HepG2 (cell line): Measurements from ENCODE around the gene BAZ1B. TPM values are rescaled to one million over a fixed set of nuclear protein-coding genes. Genes with fewer than 3 reads are reported as not detected.

ENCODE experiments used
- ATF7 ChIP-seq, 2 experiments: fragments of 450-650 bp in 1 of 2; sonication (generic) in 1 of 2; formaldehyde crosslinking in 1 of 2; IDR thresholded peaks; 2 replicates each; pipeline versions ENCODE4 v1.4.0 to v1.6.1; 2016 to 2020; ENCODE audit warnings: antibody characterized with exemption in 1 of 2, mild to moderate bottlenecking in 1 of 2, missing genetic modification reagents in 1 of 2
- HDAC1 ChIP-seq: sonication (generic); formaldehyde crosslinking; IDR thresholded peaks from 2 replicates; pipeline ENCODE4 v1.5.1; 2020; ENCODE audit warnings: mild to moderate bottlenecking, missing genetic modification reagents
- HIC2 ChIP-seq: sonication (generic); formaldehyde crosslinking; IDR thresholded peaks from 2 replicates; pipeline ENCODE4 v1.9.0; 2022; ENCODE audit warnings: low read depth, missing genetic modification reagents
- IKZF4 ChIP-seq: sonication (generic); formaldehyde crosslinking; IDR thresholded peaks from 2 replicates; pipeline ENCODE4 v1.5.1; 2020; ENCODE audit warnings: borderline replicate concordance, mild to moderate bottlenecking, low read depth, missing genetic modification reagents; ENCODE audit errors: not compliant biosample characterization
- RAD21 ChIP-seq: fragments of 450-650 bp; formaldehyde crosslinking; IDR thresholded peaks from 2 replicates; pipeline ENCODE4 v1.5.0; 2020; ENCODE audit warnings: mild to moderate bottlenecking
- SYNCRIP ChIP-seq: fragments of 200-400 bp; formaldehyde crosslinking; IDR thresholded peaks from 2 replicates; pipeline ENCODE4 v1.6.1; 2018; ENCODE audit warnings: mild to moderate bottlenecking, low read depth, low read length; ENCODE audit not compliant: insufficient read depth
- XBP1 ChIP-seq: sonication (generic); formaldehyde crosslinking; IDR thresholded peaks from 2 replicates; pipeline ENCODE4 v1.5.0; 2020; ENCODE audit warnings: missing genetic modification reagents
- ZNF770 ChIP-seq: sonication (generic); formaldehyde crosslinking; IDR thresholded peaks from 2 replicates; pipeline ENCODE4 v1.5.0; 2020; ENCODE audit warnings: mild to moderate bottlenecking, missing genetic modification reagents
- polyA plus RNA-seq, 8 experiments: library from polyadenylated mRNA; depleted of rRNA in 3 of 8; stranded (reverse) in 7 of 8; unstranded in 1 of 8; fragments of >200 nt; fragmentation: Illumina TruSeq in 4 of 8; extraction: Trizol in 4 of 8; gene quantifications; 2 replicates each; pipeline versions ENCODE4 v1.2.1 to v1.2.3, GENCODE V29; 2011 to 2016; ENCODE audit warnings: low read depth in 4 of 8, missing spikeins in 1 of 8, mixed read lengths in 1 of 8; ENCODE audit not compliant: insufficient read depth in 1 of 8
- total RNA-seq, 5 experiments: library from RNA; depleted of rRNA; stranded (reverse); fragments of >200 nt; fragmentation: Illumina TruSeq; extraction: Trizol; gene quantifications; 2 replicates each; pipeline ENCODE4 v1.2.3, GENCODE V29; 2016; ENCODE audit warnings: low read depth in 1 of 5
- TF ChIP-seq, protein P1 (sequence below), 2 experiments: sonication (generic) in 1 of 2; formaldehyde crosslinking in 1 of 2; IDR thresholded peaks; 2 replicates each; pipeline versions ENCODE4 v1.4.0 to v1.6.1; 2016 to 2020; ENCODE audit warnings: borderline replicate concordance in 1 of 2, low read depth in 1 of 2, mild to moderate bottlenecking in 1 of 2, missing genetic modification reagents in 1 of 2
- TF ChIP-seq, protein P2 (sequence below): sonication (generic); formaldehyde crosslinking; IDR thresholded peaks from 2 replicates; pipeline ENCODE4 v1.4.0; 2020; ENCODE audit warnings: mild to moderate bottlenecking, missing genetic modification reagents, borderline replicate concordance
- TF ChIP-seq, protein P3 (sequence below): sonication (generic); formaldehyde crosslinking; IDR thresholded peaks from 2 replicates; pipeline ENCODE4 v1.4.0; 2020; ENCODE audit warnings: low read depth, mild to moderate bottlenecking, missing genetic modification reagents

BAZ1B gene
- total and polyA plus RNA-seq, 2 of the 13 experiments (the other 11 are each of a cell fraction or from before 2014, with no cell fraction given) = 18.6 to 69.4 TPM

GRCh38 chr7:73522105-73522872 is at the start of gene BAZ1B (continued):
- TF ChIP-seq HIC2 (no peak), SYNCRIP (no peak), HDAC1 (CRISPR knock-in tag) (peak; percentile 63), RAD21 (CRISPR knock-in tag) (peak; percentile 33; the same call in 1 of the 2 replicates), XBP1 (CRISPR knock-in tag) (no peak; the same call in 1 of the 2 replicates), ATF7 (IDR thresholded peaks at IDR 0.05) (no peak), ATF7 (CRISPR knock-in tag; IDR thresholded peaks at IDR 0.05) (no peak), IKZF4 (no peak), ZNF770 (CRISPR knock-in tag) (no peak; the same call in 1 of the 2 replicates)
- TF ChIP-seq, protein P1, sequence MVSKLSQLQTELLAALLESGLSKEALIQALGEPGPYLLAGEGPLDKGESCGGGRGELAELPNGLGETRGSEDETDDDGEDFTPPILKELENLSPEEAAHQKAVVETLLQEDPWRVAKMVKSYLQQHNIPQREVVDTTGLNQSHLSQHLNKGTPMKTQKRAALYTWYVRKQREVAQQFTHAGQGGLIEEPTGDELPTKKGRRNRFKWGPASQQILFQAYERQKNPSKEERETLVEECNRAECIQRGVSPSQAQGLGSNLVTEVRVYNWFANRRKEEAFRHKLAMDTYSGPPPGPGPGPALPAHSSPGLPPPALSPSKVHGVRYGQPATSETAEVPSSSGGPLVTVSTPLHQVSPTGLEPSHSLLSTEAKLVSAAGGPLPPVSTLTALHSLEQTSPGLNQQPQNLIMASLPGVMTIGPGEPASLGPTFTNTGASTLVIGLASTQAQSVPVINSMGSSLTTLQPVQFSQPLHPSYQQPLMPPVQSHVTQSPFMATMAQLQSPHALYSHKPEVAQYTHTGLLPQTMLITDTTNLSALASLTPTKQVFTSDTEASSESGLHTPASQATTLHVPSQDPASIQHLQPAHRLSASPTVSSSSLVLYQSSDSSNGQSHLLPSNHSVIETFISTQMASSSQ (IDR thresholded peaks at IDR 0.05; ENCODE audit: low read depth) = no peak
- TF ChIP-seq, protein P1 (CRISPR knock-in tag; IDR thresholded peaks at IDR 0.05; ENCODE audit: borderline replicate concordance) = no peak; the same call in 1 of the 2 replicates
- TF ChIP-seq, protein P2, sequence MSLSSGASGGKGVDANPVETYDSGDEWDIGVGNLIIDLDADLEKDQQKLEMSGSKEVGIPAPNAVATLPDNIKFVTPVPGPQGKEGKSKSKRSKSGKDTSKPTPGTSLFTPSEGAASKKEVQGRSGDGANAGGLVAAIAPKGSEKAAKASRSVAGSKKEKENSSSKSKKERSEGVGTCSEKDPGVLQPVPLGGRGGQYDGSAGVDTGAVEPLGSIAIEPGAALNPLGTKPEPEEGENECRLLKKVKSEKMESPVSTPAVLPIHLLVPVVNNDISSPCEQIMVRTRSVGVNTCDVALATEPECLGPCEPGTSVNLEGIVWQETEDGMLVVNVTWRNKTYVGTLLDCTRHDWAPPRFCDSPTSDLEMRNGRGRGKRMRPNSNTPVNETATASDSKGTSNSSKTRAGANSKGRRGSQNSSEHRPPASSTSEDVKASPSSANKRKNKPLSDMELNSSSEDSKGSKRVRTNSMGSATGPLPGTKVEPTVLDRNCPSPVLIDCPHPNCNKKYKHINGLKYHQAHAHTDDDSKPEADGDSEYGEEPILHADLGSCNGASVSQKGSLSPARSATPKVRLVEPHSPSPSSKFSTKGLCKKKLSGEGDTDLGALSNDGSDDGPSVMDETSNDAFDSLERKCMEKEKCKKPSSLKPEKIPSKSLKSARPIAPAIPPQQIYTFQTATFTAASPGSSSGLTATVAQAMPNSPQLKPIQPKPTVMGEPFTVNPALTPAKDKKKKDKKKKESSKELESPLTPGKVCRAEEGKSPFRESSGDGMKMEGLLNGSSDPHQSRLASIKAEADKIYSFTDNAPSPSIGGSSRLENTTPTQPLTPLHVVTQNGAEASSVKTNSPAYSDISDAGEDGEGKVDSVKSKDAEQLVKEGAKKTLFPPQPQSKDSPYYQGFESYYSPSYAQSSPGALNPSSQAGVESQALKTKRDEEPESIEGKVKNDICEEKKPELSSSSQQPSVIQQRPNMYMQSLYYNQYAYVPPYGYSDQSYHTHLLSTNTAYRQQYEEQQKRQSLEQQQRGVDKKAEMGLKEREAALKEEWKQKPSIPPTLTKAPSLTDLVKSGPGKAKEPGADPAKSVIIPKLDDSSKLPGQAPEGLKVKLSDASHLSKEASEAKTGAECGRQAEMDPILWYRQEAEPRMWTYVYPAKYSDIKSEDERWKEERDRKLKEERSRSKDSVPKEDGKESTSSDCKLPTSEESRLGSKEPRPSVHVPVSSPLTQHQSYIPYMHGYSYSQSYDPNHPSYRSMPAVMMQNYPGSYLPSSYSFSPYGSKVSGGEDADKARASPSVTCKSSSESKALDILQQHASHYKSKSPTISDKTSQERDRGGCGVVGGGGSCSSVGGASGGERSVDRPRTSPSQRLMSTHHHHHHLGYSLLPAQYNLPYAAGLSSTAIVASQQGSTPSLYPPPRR = no peak
- TF ChIP-seq, protein P3, sequence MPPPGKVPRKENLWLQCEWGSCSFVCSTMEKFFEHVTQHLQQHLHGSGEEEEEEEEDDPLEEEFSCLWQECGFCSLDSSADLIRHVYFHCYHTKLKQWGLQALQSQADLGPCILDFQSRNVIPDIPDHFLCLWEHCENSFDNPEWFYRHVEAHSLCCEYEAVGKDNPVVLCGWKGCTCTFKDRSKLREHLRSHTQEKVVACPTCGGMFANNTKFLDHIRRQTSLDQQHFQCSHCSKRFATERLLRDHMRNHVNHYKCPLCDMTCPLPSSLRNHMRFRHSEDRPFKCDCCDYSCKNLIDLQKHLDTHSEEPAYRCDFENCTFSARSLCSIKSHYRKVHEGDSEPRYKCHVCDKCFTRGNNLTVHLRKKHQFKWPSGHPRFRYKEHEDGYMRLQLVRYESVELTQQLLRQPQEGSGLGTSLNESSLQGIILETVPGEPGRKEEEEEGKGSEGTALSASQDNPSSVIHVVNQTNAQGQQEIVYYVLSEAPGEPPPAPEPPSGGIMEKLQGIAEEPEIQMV (CRISPR knock-in tag) = no peak
